Fibroblast of skin of back (primary cell): ENCODE measurements around the gene CCR2.

Experiments used
- DNase-seq: peaks from one replicate; pipeline ENCODE4 v3.0.0-alpha.2; 2013

CCR2 gene

GRCh38 chr3:46354984-46355383 is 1.1 kb downstream of the CCR2 start:
- no peak for DNase-seq

- DNase-seq, result no peak
Measured at GRCh38 chr3:46356276-46356675, 2.4 kb downstream of the CCR2 start.

GRCh38 chr3:46356909-46357308 is 3.0 kb downstream of the CCR2 start:
- no peak for DNase-seq

GRCh38 chr3:46358466-46358865 is 4.6 kb downstream of the CCR2 start:
- no peak for DNase-seq

GRCh38 chr3:46359733-46360493 is 6.0 kb downstream of the CCR2 start:
- peak; percentile 58 for DNase-seq

- peak; percentile 50 for DNase-seq
Measured at GRCh38 chr3:46360907-46361306, 7.0 kb downstream of the CCR2 start.

GRCh38 chr3:46361408-46362283 is 7.7 kb downstream of the CCR2 start:
- DNase-seq, result peak; percentile 84

- DNase-seq, result no peak
Measured at GRCh38 chr3:46365041-46365440, 11.1 kb downstream of the CCR2 start.

GRCh38 chr3:46365737-46366524 is 12.0 kb downstream of the CCR2 start:
- no peak for DNase-seq

- DNase-seq, result no peak
Measured at GRCh38 chr3:46367811-46368210, 13.9 kb downstream of the CCR2 start.

- no peak for DNase-seq
Measured at GRCh38 chr3:46368569-46368968, 14.7 kb downstream of the CCR2 start.

- no peak for DNase-seq
Measured at GRCh38 chr3:46369151-46369550, 15.2 kb downstream of the CCR2 start.

GRCh38 chr3:46369675-46370132 is 15.8 kb downstream of the CCR2 start:
- DNase-seq, result no peak

GRCh38 chr3:46370839-46371518 is 17.1 kb downstream of the CCR2 start, which contains the start of gene CCR5:
CCR5 (plus strand) TSS chr3:46370946; CDS start chr3:46372903, 1,957 bp downstream.
- DNase-seq, result no peak

GRCh38 chr3:46371519-46372340 is 17.8 kb downstream of the CCR2 start:
- DNase-seq, result no peak

GRCh38 chr3:46372492-46373359 is 18.8 kb downstream of the CCR2 start:
- peak; percentile 17 for DNase-seq

- DNase-seq, result no peak
Measured at GRCh38 chr3:46374755-46375154, 20.8 kb downstream of the CCR2 start.

GRCh38 chr3:46375218-46375617 is 21.3 kb downstream of the CCR2 start:
- no peak for DNase-seq

- no peak for DNase-seq
Measured at GRCh38 chr3:46375814-46376213, 21.9 kb downstream of the CCR2 start.

- DNase-seq, result peak; percentile 50
Measured at GRCh38 chr3:46378426-46378942, 24.6 kb downstream of the CCR2 start.
